K562 (cell line): Measurements from ENCODE around the gene CEACAM18. TPM values are rescaled to one million over a fixed set of nuclear protein-coding genes. Genes with fewer than 3 reads are reported as not detected.
A peak's percentile ranks its signal among the peaks of the same experiment; 100 is the strongest.

Experiments
- ATAC-seq: fragments of 200-7000 bp; cut with Tn5 transposase; 3 replicates; pipeline ENCODE4 v1.9.1; 2020; ENCODE audit warnings: moderate library complexity
- BruUV-seq: library from RNA; stranded (reverse); fragments of 400-500 nt; replicated peaks from 2 replicates; lab custom pipeline; 2021; lab: Mats Ljungman, UMichigan
- CTCF ChIA-PET: fragments of 300-600 bp; formaldehyde crosslinking; extraction: SDS; loops from one replicate; lab custom pipeline; 2021; ENCODE audit warnings: low intra/inter-chr PET ratio; lab: Yijun Ruan, JAX
- POLR2A ChIA-PET: fragments of 300-600, 350-650 bp; sonication (Branson Sonifier 250); formaldehyde crosslinking; extraction: SDS; loops from one replicate; lab custom pipeline; 2021; ENCODE audit warnings: antibody characterized with exemption, inconsistent platforms; lab: Yijun Ruan, JAX
- DNase-seq, 4 experiments: peaks; one replicate each; pipeline versions ENCODE4 v3.0.0 to v3.0.0-alpha.2; 2011 to 2018; ENCODE audit warnings: low spot score in 3 of 4, mixed read lengths in 3 of 4; ENCODE audit errors: extremely low read depth in 1 of 4
- FAIRE-seq: peaks from 2 replicates; lab custom pipeline; 2011; peaks lifted over from hg19 to GRCh38; lab: Jason Lieb, UNC
- H2AFZ ChIP-seq: 2 replicates; pipeline ENCODE4 v1.6.0; 2011; ENCODE audit warnings: low read depth, low read length, control low read depth, inconsistent platforms
- H3K27ac ChIP-seq: fragments of 200-600 bp; 3 replicates; pipeline ENCODE4 v1.8.0; 2011; ENCODE audit warnings: low read depth, mild to moderate bottlenecking, control low read depth, inconsistent platforms, low read length, moderate library complexity, mixed read lengths; ENCODE audit errors: extremely low read depth
- H3K27me3 ChIP-seq, 2 experiments: fragments of 300-600 bp in 1 of 2; 2 replicates in 1 of 2; 3 replicates in 1 of 2; pipeline versions ENCODE4 v1.6.0 to v1.8.0; 2011; ENCODE audit warnings: inconsistent platforms in 2 of 2, low read length in 2 of 2, mild to moderate bottlenecking in 1 of 2, mixed read lengths in 1 of 2, moderate library complexity in 1 of 2; ENCODE audit not compliant: control insufficient read depth in 2 of 2, insufficient read depth in 2 of 2
- H3K36me3 ChIP-seq: fragments of 300-600 bp; 3 replicates; pipeline ENCODE4 v1.8.0; 2011; ENCODE audit warnings: mild to moderate bottlenecking, low read length, inconsistent platforms; ENCODE audit not compliant: control insufficient read depth, insufficient read depth
- H3K4me1 ChIP-seq, 2 experiments: fragments of 200-600 bp in 1 of 2; replicated peaks in 1 of 2; 2 replicates in 1 of 2; 3 replicates in 1 of 2; pipeline versions ENCODE4 v1.5.1 to v1.8.0; 2011; ENCODE audit warnings: inconsistent platforms in 2 of 2, low read length in 2 of 2, mild to moderate bottlenecking in 1 of 2, mixed read lengths in 1 of 2, moderate library complexity in 1 of 2; ENCODE audit not compliant: control insufficient read depth in 2 of 2, insufficient read depth in 2 of 2
- H3K4me2 ChIP-seq: 2 replicates; pipeline ENCODE4 v1.6.1; 2011; ENCODE audit warnings: low read length, control low read depth, inconsistent platforms, mixed read lengths; ENCODE audit not compliant: insufficient read depth
- H3K4me3 ChIP-seq: fragments of 200-600 bp; sonication (generic), shearing (Covaris generic); 2 replicates; pipeline ENCODE4 v1.5.1; 2016; ENCODE audit warnings: control low read depth, inconsistent platforms
- H3K79me2 ChIP-seq: fragments of 200-600 bp; 3 replicates; pipeline ENCODE4 v1.8.0; 2011; ENCODE audit warnings: low read length, inconsistent platforms; ENCODE audit not compliant: control insufficient read depth, insufficient read depth
- H3K9ac ChIP-seq, 2 experiments: 2 replicates each; pipeline versions ENCODE4 v1.6.0 to v1.6.1; 2011; ENCODE audit warnings: low read depth in 2 of 2, low read length in 2 of 2, control low read depth in 1 of 2, inconsistent platforms in 1 of 2, mild to moderate bottlenecking in 1 of 2, mixed read lengths in 1 of 2; ENCODE audit not compliant: insufficient read depth in 1 of 2
- H3K9me1 ChIP-seq: one replicate; pipeline ENCODE4 v1.6.0; 2011; ENCODE audit warnings: inconsistent platforms, mild to moderate bottlenecking, low read length, moderate library complexity; ENCODE audit not compliant: control insufficient read depth, insufficient read depth
- H3K9me3 ChIP-seq: replicated peaks from 2 replicates; pipeline ENCODE4 v1.5.1; 2011; ENCODE audit warnings: low read depth, low read length, inconsistent platforms; ENCODE audit not compliant: control insufficient read depth, insufficient read depth
- H4K20me1 ChIP-seq: replicated peaks from 2 replicates; pipeline ENCODE4 v1.6.1; 2011; ENCODE audit warnings: low read length, inconsistent platforms, mixed read lengths; ENCODE audit not compliant: control insufficient read depth, insufficient read depth
- EHMT2 ChIP-seq: fragments of 450-650 bp; IDR thresholded peaks from 2 replicates; pipeline ENCODE4 v1.6.1; 2018; ENCODE audit warnings: antibody characterized with exemption
- HDAC1 ChIP-seq, 2 experiments: fragments of 450-650 bp; IDR thresholded peaks; 2 replicates each; pipeline ENCODE4 v1.6.1; 2016 to 2017; ENCODE audit warnings: inconsistent platforms in 1 of 2, mild to moderate bottlenecking in 1 of 2, moderate library complexity in 1 of 2
- PHB ChIP-seq: fragments of 250-450 bp; sonication (Bioruptor Pico); IDR thresholded peaks from 2 replicates; pipeline ENCODE4 v1.5.0; 2021
- PRPF4 ChIP-seq: fragments of 200-400 bp; formaldehyde crosslinking; IDR thresholded peaks from one replicate; pipeline ENCODE4 v1.6.1; 2017; ENCODE audit warnings: low read length, low read depth, mild to moderate bottlenecking; ENCODE audit not compliant: insufficient read depth, poor library complexity, severe bottlenecking
- ZNF717 ChIP-seq: fragments of 250-450 bp; sonication (Bioruptor Pico); IDR thresholded peaks from 2 replicates; pipeline ENCODE4 v1.5.0; 2021
- WGBS: fragments of 100-300 bp; shearing (Covaris generic); methylation state at CpG from one replicate; pipeline ENCODE4 v1.1.6; 2016; ENCODE audit warnings: low coverage, mixed read lengths; ENCODE audit not compliant: insufficient coverage; ENCODE audit errors: missing lambda C conversion rate; 5-methylcytosine and 5-hydroxymethylcytosine counted together
- in situ Hi-C: fragments of 300-500 bp; cut with MboI; formaldehyde crosslinking; loops from 4 replicates; pipeline ENCODE4 v1.15.0; 2018; ENCODE audit warnings: inconsistent platforms, mixed read lengths
- intact Hi-C: fragments of 100-400 bp; cut with micrococcal nuclease; formaldehyde crosslinking; loops from 2 replicates; pipeline ENCODE4 v1.14.2; 2022
- polyA plus RNA-seq, 8 experiments: library from polyadenylated mRNA; depleted of rRNA in 4 of 8; stranded (reverse) in 5 of 8; unstranded in 3 of 8; fragments of >200 nt; fragmentation: Nextera tagmentation in 2 of 8; fragmentation: Illumina TruSeq in 1 of 8; extraction: Ambion mirVana in 2 of 8; extraction: Trizol in 1 of 8; gene quantifications; 2 replicates each; pipeline versions ENCODE4 v1.2.1 to v1.2.3, GENCODE V29; 2011 to 2014; ENCODE audit warnings: inconsistent platforms in 1 of 8, missing spikeins in 1 of 8
- total RNA-seq, 7 experiments: library from RNA; depleted of rRNA in 6 of 7; stranded (reverse); fragments of >200 nt in 6 of 7; fragmentation: Illumina TruSeq in 2 of 7; extraction: Trizol in 2 of 7; gene quantifications; 2 replicates each; pipeline versions ENCODE4 v1.2.1 to v1.2.3, GENCODE V29; 2011 to 2021; ENCODE audit warnings: low replicate concordance in 1 of 7
- TF ChIP-seq, protein P1 (sequence below): fragments of 250-450 bp; sonication (Bioruptor Pico); IDR thresholded peaks from 2 replicates; pipeline ENCODE4 v1.4.0; 2020; ENCODE audit warnings: mild to moderate bottlenecking
- TF ChIP-seq, protein P2 (sequence below): fragments of 200-600 bp; sonication (generic); IDR thresholded peaks from one replicate; pipeline ENCODE4 v1.6.1; 2012; ENCODE audit warnings: mild to moderate bottlenecking, low read depth, low read length, inconsistent platforms

The CEACAM18 gene
- total and polyA plus RNA-seq, 9 of the 15 experiments (the other 6 are each of a cell fraction or from before 2014, with no cell fraction given) = 0.08 to 0.24 (median 0.15) TPM; not detected in 3

DNA sequence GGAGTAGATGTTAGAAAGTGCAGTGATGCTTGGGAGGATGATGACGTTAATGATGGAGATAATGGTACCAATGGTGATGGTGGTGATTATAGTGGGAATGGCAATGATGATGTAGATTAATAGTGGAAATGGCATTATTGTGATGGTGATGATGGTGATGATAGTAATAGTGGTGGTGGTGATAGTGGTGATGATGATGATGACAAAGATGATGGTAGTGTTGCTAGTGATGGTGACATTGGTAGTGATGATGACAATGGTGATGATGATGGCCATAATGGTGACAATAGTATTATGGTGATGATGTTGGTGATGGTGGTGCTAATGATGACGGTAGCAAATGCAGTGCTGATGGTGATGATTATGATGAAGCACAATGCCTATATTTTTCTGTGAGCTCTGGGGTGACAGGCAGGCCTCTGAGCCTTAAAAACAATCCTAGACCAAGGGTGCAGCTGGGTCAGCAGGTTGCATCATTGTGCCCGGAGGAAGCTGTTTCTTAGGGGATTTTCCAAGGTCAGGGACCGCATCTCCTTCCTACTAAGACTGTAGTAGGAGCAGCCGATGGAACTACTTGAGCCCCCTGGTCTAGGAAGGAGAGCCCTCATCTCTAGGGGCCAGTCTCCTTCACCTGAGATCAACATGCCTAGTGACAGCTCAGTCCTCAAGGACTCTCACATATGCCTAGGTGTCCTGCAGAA, 7.8 kb downstream of the CEACAM18 start:
- 19% methylated on average over 5 of the region's 5 CpGs for WGBS
- Histone ChIP-seq H3K9me3 (no peaks in the 10 kb centered on the region), H3K4me3 (no peak overlapping the region), H4K20me1 (no peaks in the 10 kb centered on the region), H3K9ac (no peak overlapping the region), H3K27ac (no peak overlapping the region), H3K4me2 (no peak overlapping the region), H3K9me1 (no peaks in the 10 kb centered on the region), H2AFZ (no peak overlapping the region), H3K79me2 (no peaks in the 10 kb centered on the region), H3K4me1 (peaks cover 0 to 8% of the 10 kb centered on the region in 2 experiments; a peak in 3 of 5 replicates), H3K36me3 (no peaks in the 10 kb centered on the region), H3K27me3 (no peaks in the 10 kb centered on the region)
- in situ Hi-C loops = no loop called here
- no peak for FAIRE-seq
- ATAC-seq = no peak
- no TSS peak for BruUV-seq
- no peak for DNase-seq
- ChIA-PET POLR2A (interaction anchor here (0.6 to 2.1 kb wide), 4 partner anchors 12 to 92 kb away, joined by 3 to 7 read pairs (median 4); no protein-coding TSS in a partner anchor), CTCF (no interaction called here)
- TF ChIP-seq PRPF4 = no peak
- TF ChIP-seq, protein P1, sequence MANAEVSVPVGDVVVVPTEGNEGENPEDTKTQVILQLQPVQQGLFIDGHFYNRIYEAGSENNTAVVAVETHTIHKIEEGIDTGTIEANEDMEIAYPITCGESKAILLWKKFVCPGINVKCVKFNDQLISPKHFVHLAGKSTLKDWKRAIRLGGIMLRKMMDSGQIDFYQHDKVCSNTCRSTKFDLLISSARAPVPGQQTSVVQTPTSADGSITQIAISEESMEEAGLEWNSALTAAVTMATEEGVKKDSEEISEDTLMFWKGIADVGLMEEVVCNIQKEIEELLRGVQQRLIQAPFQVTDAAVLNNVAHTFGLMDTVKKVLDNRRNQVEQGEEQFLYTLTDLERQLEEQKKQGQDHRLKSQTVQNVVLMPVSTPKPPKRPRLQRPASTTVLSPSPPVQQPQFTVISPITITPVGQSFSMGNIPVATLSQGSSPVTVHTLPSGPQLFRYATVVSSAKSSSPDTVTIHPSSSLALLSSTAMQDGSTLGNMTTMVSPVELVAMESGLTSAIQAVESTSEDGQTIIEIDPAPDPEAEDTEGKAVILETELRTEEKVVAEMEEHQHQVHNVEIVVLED (CRISPR knock-in tag) = no peak
- TF ChIP-seq EHMT2 = peak; percentile 80
- TF ChIP-seq ZNF717 (CRISPR knock-in tag) = no peak
- TF ChIP-seq HDAC1 (IDR thresholded peaks at IDR 0.05) = 0 out of 4 replicates have a peak, but pooled peaks of 1 of the 2 experiments have one; percentile 41
- no peak for TF ChIP-seq PHB
- TF ChIP-seq, protein P2, sequence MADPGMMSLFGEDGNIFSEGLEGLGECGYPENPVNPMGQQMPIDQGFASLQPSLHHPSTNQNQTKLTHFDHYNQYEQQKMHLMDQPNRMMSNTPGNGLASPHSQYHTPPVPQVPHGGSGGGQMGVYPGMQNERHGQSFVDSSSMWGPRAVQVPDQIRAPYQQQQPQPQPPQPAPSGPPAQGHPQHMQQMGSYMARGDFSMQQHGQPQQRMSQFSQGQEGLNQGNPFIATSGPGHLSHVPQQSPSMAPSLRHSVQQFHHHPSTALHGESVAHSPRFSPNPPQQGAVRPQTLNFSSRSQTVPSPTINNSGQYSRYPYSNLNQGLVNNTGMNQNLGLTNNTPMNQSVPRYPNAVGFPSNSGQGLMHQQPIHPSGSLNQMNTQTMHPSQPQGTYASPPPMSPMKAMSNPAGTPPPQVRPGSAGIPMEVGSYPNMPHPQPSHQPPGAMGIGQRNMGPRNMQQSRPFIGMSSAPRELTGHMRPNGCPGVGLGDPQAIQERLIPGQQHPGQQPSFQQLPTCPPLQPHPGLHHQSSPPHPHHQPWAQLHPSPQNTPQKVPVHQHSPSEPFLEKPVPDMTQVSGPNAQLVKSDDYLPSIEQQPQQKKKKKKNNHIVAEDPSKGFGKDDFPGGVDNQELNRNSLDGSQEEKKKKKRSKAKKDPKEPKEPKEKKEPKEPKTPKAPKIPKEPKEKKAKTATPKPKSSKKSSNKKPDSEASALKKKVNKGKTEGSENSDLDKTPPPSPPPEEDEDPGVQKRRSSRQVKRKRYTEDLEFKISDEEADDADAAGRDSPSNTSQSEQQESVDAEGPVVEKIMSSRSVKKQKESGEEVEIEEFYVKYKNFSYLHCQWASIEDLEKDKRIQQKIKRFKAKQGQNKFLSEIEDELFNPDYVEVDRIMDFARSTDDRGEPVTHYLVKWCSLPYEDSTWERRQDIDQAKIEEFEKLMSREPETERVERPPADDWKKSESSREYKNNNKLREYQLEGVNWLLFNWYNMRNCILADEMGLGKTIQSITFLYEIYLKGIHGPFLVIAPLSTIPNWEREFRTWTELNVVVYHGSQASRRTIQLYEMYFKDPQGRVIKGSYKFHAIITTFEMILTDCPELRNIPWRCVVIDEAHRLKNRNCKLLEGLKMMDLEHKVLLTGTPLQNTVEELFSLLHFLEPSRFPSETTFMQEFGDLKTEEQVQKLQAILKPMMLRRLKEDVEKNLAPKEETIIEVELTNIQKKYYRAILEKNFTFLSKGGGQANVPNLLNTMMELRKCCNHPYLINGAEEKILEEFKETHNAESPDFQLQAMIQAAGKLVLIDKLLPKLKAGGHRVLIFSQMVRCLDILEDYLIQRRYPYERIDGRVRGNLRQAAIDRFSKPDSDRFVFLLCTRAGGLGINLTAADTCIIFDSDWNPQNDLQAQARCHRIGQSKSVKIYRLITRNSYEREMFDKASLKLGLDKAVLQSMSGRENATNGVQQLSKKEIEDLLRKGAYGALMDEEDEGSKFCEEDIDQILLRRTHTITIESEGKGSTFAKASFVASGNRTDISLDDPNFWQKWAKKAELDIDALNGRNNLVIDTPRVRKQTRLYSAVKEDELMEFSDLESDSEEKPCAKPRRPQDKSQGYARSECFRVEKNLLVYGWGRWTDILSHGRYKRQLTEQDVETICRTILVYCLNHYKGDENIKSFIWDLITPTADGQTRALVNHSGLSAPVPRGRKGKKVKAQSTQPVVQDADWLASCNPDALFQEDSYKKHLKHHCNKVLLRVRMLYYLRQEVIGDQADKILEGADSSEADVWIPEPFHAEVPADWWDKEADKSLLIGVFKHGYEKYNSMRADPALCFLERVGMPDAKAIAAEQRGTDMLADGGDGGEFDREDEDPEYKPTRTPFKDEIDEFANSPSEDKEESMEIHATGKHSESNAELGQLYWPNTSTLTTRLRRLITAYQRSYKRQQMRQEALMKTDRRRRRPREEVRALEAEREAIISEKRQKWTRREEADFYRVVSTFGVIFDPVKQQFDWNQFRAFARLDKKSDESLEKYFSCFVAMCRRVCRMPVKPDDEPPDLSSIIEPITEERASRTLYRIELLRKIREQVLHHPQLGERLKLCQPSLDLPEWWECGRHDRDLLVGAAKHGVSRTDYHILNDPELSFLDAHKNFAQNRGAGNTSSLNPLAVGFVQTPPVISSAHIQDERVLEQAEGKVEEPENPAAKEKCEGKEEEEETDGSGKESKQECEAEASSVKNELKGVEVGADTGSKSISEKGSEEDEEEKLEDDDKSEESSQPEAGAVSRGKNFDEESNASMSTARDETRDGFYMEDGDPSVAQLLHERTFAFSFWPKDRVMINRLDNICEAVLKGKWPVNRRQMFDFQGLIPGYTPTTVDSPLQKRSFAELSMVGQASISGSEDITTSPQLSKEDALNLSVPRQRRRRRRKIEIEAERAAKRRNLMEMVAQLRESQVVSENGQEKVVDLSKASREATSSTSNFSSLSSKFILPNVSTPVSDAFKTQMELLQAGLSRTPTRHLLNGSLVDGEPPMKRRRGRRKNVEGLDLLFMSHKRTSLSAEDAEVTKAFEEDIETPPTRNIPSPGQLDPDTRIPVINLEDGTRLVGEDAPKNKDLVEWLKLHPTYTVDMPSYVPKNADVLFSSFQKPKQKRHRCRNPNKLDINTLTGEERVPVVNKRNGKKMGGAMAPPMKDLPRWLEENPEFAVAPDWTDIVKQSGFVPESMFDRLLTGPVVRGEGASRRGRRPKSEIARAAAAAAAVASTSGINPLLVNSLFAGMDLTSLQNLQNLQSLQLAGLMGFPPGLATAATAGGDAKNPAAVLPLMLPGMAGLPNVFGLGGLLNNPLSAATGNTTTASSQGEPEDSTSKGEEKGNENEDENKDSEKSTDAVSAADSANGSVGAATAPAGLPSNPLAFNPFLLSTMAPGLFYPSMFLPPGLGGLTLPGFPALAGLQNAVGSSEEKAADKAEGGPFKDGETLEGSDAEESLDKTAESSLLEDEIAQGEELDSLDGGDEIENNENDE = no peak
- intact Hi-C loops = no loop called here
